GM12878 (cell line): ENCODE results near the gene VWA3A. TPM values are rescaled to one million over a fixed set of nuclear protein-coding genes. Genes with fewer than 3 reads are reported as not detected.

ENCODE experiments used
- ATAC-seq: fragments of 200-7000 bp; cut with Tn5 transposase; 3 replicates; pipeline ENCODE4 v1.9.1; 2020; ENCODE audit warnings: mild to moderate bottlenecking, moderate library complexity
- BruUV-seq: library from RNA; stranded (reverse); fragments of 400-500 nt; replicated peaks from 2 replicates; lab custom pipeline; 2021; lab: Mats Ljungman, UMichigan
- CTCF ChIA-PET: fragments of 300-600 bp; sonication (Branson Sonifier 250); formaldehyde crosslinking; extraction: SDS; loops from one replicate; lab custom pipeline; 2021; ENCODE audit warnings: inconsistent platforms; lab: Yijun Ruan, JAX
- POLR2A ChIA-PET: fragments of 350-600 bp; formaldehyde crosslinking; extraction: SDS; loops from one replicate; lab custom pipeline; 2021; ENCODE audit warnings: inconsistent platforms; lab: Charles Lee
- RAD21 ChIA-PET: fragments of 300-600 bp; sonication (Branson Sonifier 250); formaldehyde crosslinking; loops from one replicate; lab custom pipeline; 2023; ENCODE audit warnings: antibody characterized with exemption; ENCODE audit not compliant: unreplicated experiment; lab: Charles Lee
- SMC1A ChIA-PET: fragments of 300-600 bp; sonication (Branson Sonifier 250); formaldehyde crosslinking; loops from one replicate; lab custom pipeline; 2023; ENCODE audit not compliant: unreplicated experiment, uncharacterized antibody; lab: Charles Lee
- DNase-seq: peaks from one replicate; pipeline ENCODE4 v3.0.0-alpha.2; 2011; ENCODE audit warnings: low read depth, low spot score
- FAIRE-seq: peaks from 3 replicates; lab custom pipeline; 2011; peaks lifted over from hg19 to GRCh38; lab: Jason Lieb, UNC
- H2AFZ ChIP-seq: 2 replicates; pipeline ENCODE4 v1.6.0; 2011; ENCODE audit warnings: low read depth, low read length, control low read depth; ENCODE audit not compliant: control insufficient read depth
- H3K27ac ChIP-seq: 2 replicates; pipeline ENCODE4 v1.5.1; 2011; ENCODE audit warnings: control low read depth; ENCODE audit not compliant: control insufficient read depth, insufficient read depth
- H3K27me3 ChIP-seq, 2 experiments: replicated peaks in 1 of 2; 2 replicates each; pipeline versions ENCODE4 v1.6.0 to v1.6.1; 2011; ENCODE audit warnings: low read length in 1 of 2; ENCODE audit not compliant: control insufficient read depth in 2 of 2, insufficient read depth in 2 of 2
- H3K36me3 ChIP-seq, 2 experiments: 2 replicates each; pipeline ENCODE4 v1.5.1; 2011; ENCODE audit warnings: low read length in 1 of 2; ENCODE audit not compliant: control insufficient read depth in 2 of 2, insufficient read depth in 2 of 2
- H3K4me1 ChIP-seq: 2 replicates; pipeline ENCODE4 v1.6.1; 2011; ENCODE audit warnings: mild to moderate bottlenecking, low read length, moderate library complexity, mixed read lengths; ENCODE audit not compliant: control insufficient read depth, insufficient read depth
- H3K4me2 ChIP-seq: 2 replicates; pipeline ENCODE4 v1.6.0; 2011; ENCODE audit warnings: control low read depth; ENCODE audit not compliant: control insufficient read depth, insufficient read depth
- H3K4me3 ChIP-seq: fragments of 200-600 bp; sonication (generic); 2 replicates; pipeline ENCODE4 v1.5.1; 2016
- H3K79me2 ChIP-seq: 2 replicates; pipeline ENCODE4 v1.6.0; 2011; ENCODE audit warnings: low read length; ENCODE audit not compliant: control insufficient read depth, insufficient read depth
- H3K9ac ChIP-seq: 2 replicates; pipeline ENCODE4 v1.8.0; 2011; ENCODE audit warnings: low read length, control low read depth, mixed read lengths; ENCODE audit not compliant: control insufficient read depth, insufficient read depth
- H3K9me3 ChIP-seq: replicated peaks from 3 replicates; pipeline ENCODE4 v1.5.1; 2011; ENCODE audit warnings: mild to moderate bottlenecking, low read length; ENCODE audit not compliant: control insufficient read depth, insufficient read depth
- H4K20me1 ChIP-seq: 2 replicates; pipeline ENCODE4 v1.6.0; 2011; ENCODE audit not compliant: control insufficient read depth, insufficient read depth
- ATF2 ChIP-seq: IDR thresholded peaks from 2 replicates; pipeline ENCODE4 v1.6.1; 2012; ENCODE audit warnings: low read length, inconsistent platforms
- CEBPB ChIP-seq, 2 experiments: fragments of 150-350 bp in 1 of 2; IDR thresholded peaks; 2 replicates each; pipeline ENCODE4 v1.6.1; 2012 to 2014; ENCODE audit warnings: low read depth in 2 of 2, low read length in 2 of 2, borderline replicate concordance in 1 of 2, inconsistent platforms in 1 of 2
- E2F4 ChIP-seq: IDR thresholded peaks from 2 replicates; pipeline ENCODE4 v1.6.1; 2012; ENCODE audit warnings: low read depth, low read length, improper control_type of control experiment
- MTA3 ChIP-seq: IDR thresholded peaks from 2 replicates; pipeline ENCODE4 v1.6.1; 2012; ENCODE audit warnings: low read length, inconsistent platforms, borderline replicate concordance
- NKRF ChIP-seq: fragments of 450-650 bp; conservative IDR thresholded peaks from 2 replicates; pipeline ENCODE4 v1.6.1; 2017; ENCODE audit warnings: mild to moderate bottlenecking, moderate library complexity
- NRF1 ChIP-seq: conservative IDR thresholded peaks from 2 replicates; pipeline ENCODE4 v1.6.1; 2011; ENCODE audit warnings: mild to moderate bottlenecking, low read depth, low read length, improper control_type of control experiment
- POLR2AphosphoS2 ChIP-seq: IDR thresholded peaks from 2 replicates; pipeline ENCODE4 v1.6.1; 2011; ENCODE audit warnings: low read depth, mild to moderate bottlenecking, low read length, improper control_type of control experiment, moderate library complexity
- SIX5 ChIP-seq: IDR thresholded peaks from 2 replicates; pipeline ENCODE4 v1.6.1; 2011; ENCODE audit warnings: mild to moderate bottlenecking, low read depth, low read length, moderate library complexity; ENCODE audit not compliant: severe bottlenecking
- SPI1 ChIP-seq: IDR thresholded peaks from 2 replicates; pipeline ENCODE4 v1.6.1; 2011; ENCODE audit warnings: low read depth, mild to moderate bottlenecking, low read length, moderate library complexity, borderline replicate concordance; ENCODE audit not compliant: insufficient read depth
- SREBF1 ChIP-seq: IDR thresholded peaks from 2 replicates; pipeline ENCODE4 v1.6.1; 2012; ENCODE audit warnings: mild to moderate bottlenecking, low read length
- TCF7 ChIP-seq: IDR thresholded peaks from 2 replicates; pipeline ENCODE4 v1.6.1; 2014; ENCODE audit warnings: antibody characterized with exemption, borderline replicate concordance
- WGBS: methylation state at CpG from one replicate; pipeline ENCODE4 v1.1.6; 2016; ENCODE audit warnings: low lambda C conversion rate; ENCODE audit not compliant: insufficient replicate concordance, insufficient coverage; ENCODE audit errors: missing lambda C conversion rate; 5-methylcytosine and 5-hydroxymethylcytosine counted together
- in situ Hi-C: fragments of 300-500 bp; cut with MboI; formaldehyde crosslinking; loops from 9 replicates; pipeline ENCODE4 v1.14.3; 2018; ENCODE audit warnings: mixed read lengths
- intact Hi-C: fragments of 100-400 bp; cut with micrococcal nuclease; formaldehyde crosslinking; loops from one replicate; pipeline ENCODE4 v1.14.2; 2022; ENCODE audit not compliant: unreplicated experiment
- polyA plus RNA-seq, 11 experiments: library from polyadenylated mRNA; depleted of rRNA in 4 of 11; unstranded in 6 of 11; stranded (reverse) in 5 of 11; fragments of >200 nt; fragmentation: Nextera tagmentation in 4 of 11; fragmentation: Illumina TruSeq in 1 of 11; extraction: Ambion mirVana in 4 of 11; extraction: Trizol in 1 of 11; gene quantifications; 1 replicate in 1 of 11; 2 replicates in 10 of 11; pipeline versions ENCODE4 v1.2.1 to v1.2.3, GENCODE V29; 2011 to 2016; ENCODE audit warnings: inconsistent platforms in 2 of 11, missing spikeins in 2 of 11, low read depth in 1 of 11
- total RNA-seq, 4 experiments: library from RNA; depleted of rRNA in 3 of 4; stranded (reverse); fragments of >200 nt in 3 of 4; fragmentation: Illumina TruSeq in 1 of 4; extraction: Trizol in 1 of 4; gene quantifications; 2 replicates each; pipeline versions ENCODE4 v1.2.1 to v1.2.3, GENCODE V29; 2013 to 2021

Gene VWA3A
- total and polyA plus RNA-seq, 10 of the 15 experiments (the other 5 are each of a cell fraction or from before 2014, with no cell fraction given), result 0.01 TPM; not detected in 9

- H3K9me3 ChIP-seq, result no peaks in the 10 kb centered on the region
- H3K4me1 ChIP-seq, result no peaks in the 10 kb centered on the region
- ChIA-PET RAD21 (interaction anchor here (1.6 to 5.9 kb wide), 2 partner anchors 75 to 83 kb away, joined by 6 to 466 read pairs; partner anchors contain the start of genes MOSMO and PDZD9), POLR2A (no interaction called here), CTCF (interaction anchor here (1.8 to 6.0 kb wide), 7 partner anchors 10 to 78 kb away, joined by 4 to 686 read pairs (median 14); partner anchors contain the start of genes MOSMO, PDZD9 and VWA3A), SMC1A (interaction anchor here (0.7 to 6.0 kb wide), 10 partner anchors 9 to 108 kb away, joined by 3 to 567 read pairs (median 8); partner anchors contain the start of genes MOSMO, PDZD9 and VWA3A)
- FAIRE-seq, result no peak
- H4K20me1 ChIP-seq, result no peaks in the 10 kb centered on the region
- H3K4me2 ChIP-seq, result no peak overlapping the region
- peaks cover 0 to 2% of the 10 kb centered on the region in 2 experiments; a peak in 1 of 4 replicates for H3K36me3 ChIP-seq
- 97% methylated on average over 3 of the region's 3 CpGs for WGBS
- ATAC-seq, result no peak
- DNase-seq, result no peak
- H3K4me3 ChIP-seq, result no peak overlapping the region
- no peak overlapping the region for H3K27ac ChIP-seq
- no peak overlapping the region for H3K9ac ChIP-seq
- no peaks in the 10 kb centered on the region for H3K27me3 ChIP-seq
- H3K79me2 ChIP-seq, result no peaks in the 10 kb centered on the region
- intact Hi-C loops, result no loop called here
- H2AFZ ChIP-seq, result no peak overlapping the region
- no peak for TF ChIP-seq TCF7
- no peak for TF ChIP-seq E2F4
- TF ChIP-seq SREBF1, result no peak
- TF ChIP-seq NKRF, result no peak
- TF ChIP-seq MTA3, result no peak
- no peak for TF ChIP-seq CEBPB (IDR thresholded peaks at IDR 0.05; ENCODE audit: borderline replicate concordance in 1 of 2, low read depth in 2 of 2, low read length in 2 of 2)
- no peak for TF ChIP-seq ATF2
- TF ChIP-seq POLR2AphosphoS2, result no peak
- TF ChIP-seq SIX5, result no peak
- no peak for TF ChIP-seq SPI1
- TF ChIP-seq NRF1, result no peak
- in situ Hi-C loops, result no loop called here
- no TSS peak for BruUV-seq
These were observed 11.3 kb upstream of the VWA3A start for GRCh38 chr16:22081050-22081449.
